DMS153 treated with DMSO at 0.1 percent for 48 hours (cell line): ENCODE results near the gene TRAPPC6A.

Experiments used
- DNase-seq: peaks from one replicate; lab custom pipeline; 2025; ENCODE audit not compliant: unreplicated experiment; lab: John Stamatoyannopoulos, UW

TRAPPC6A gene

GRCh38 chr19:45150180-45150579 lies 27.9 kb downstream of the TRAPPC6A start:
- DNase-seq: no peak

- DNase-seq: no peak
Observed at GRCh38 chr19:45149129-45149528, 28.9 kb downstream of the TRAPPC6A start.

- no peak for DNase-seq
Observed at GRCh38 chr19:45147835-45148676, 30.0 kb downstream of the TRAPPC6A start.

DNA sequence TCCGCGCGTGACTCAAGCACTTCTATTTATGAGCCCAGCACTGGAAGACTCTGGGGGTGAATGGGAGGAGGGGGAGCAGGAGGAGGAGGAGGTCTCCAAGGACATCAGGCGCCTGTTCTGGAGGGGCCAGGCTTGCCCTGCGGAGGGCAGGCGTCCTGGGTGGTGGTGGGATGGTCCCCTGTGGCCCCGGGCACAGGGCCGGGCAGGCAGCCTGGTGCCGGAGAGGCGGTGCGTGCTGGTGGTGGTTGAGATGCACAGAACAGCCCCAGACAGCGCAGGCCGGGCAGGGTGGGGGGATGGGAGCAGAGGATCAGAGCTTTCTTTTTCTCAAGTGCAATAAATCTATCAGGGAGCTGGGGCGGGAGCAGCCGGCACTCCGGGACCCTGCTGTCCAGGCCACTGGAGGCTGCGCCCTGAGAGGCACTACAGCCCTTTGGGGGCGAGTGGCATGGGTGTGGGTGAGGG lies 31.3 kb downstream of the TRAPPC6A start:
- no peak for DNase-seq

DNA sequence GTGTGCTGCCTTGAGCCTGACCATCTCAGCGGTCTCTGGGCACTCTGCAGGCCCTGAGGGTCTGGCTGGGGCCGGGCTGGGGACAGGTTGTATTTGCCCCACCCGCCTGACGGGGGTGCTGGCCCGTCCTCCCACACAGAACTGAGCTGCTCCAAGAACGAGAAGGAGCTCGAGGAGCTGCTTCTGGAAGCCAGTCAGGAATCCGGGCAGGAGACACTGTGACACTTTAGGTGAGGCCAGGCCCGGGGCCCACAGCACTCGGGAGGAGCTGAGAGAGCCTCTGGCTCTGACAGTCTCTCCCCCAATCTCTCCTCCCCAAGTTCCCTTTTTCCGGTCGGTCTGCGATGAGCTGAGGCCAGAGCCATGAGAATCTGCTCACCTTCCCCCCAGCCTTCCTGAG lies 31.8 kb downstream of the TRAPPC6A start:
- DNase-seq: no peak

- no peak for DNase-seq
Observed at GRCh38 chr19:45145270-45146189, 32.5 kb downstream of the TRAPPC6A start.

DNA sequence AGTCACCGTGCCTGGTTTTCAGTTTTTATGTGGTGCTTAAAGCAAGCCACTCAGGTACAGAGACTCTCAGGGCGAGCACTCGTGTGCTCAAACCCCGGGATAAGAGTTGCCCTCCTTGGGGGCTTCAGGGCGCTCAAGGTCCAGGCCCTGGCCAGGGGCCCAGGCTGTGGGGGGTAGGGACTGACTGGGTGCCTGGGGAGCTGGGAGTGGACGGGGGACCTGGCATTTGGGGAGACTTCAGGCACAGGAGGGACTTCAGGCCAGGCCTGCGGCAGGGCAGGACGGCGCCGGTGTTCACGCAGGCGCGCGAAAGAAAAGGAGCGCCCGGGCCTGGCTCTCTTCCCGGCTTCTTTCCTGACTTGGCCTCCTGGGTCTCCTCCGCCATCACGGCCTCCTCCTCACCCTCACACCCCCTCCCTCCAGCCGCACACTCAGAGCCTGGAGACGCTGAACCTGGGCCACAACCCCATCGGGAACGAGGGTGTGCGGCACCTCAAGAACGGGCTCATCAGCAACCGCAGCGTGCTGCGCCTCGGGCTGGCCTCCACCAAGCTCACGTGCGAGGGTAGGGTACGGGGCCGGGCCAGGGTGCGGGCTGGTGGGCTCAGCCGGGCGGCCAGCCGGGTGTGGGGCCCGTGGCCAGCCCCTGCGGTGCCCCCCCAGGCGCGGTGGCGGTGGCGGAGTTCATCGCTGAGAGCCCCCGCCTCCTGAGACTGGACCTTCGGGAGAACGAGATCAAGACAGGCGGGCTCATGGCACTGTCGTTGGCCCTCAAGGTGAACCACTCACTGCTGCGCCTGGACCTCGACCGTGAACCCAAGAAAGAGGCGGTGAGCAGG lies 33.4 kb downstream of the TRAPPC6A start:
- no peak for DNase-seq

- no peak for DNase-seq
Observed at GRCh38 chr19:45142726-45143110, 35.3 kb downstream of the TRAPPC6A start.

DNA sequence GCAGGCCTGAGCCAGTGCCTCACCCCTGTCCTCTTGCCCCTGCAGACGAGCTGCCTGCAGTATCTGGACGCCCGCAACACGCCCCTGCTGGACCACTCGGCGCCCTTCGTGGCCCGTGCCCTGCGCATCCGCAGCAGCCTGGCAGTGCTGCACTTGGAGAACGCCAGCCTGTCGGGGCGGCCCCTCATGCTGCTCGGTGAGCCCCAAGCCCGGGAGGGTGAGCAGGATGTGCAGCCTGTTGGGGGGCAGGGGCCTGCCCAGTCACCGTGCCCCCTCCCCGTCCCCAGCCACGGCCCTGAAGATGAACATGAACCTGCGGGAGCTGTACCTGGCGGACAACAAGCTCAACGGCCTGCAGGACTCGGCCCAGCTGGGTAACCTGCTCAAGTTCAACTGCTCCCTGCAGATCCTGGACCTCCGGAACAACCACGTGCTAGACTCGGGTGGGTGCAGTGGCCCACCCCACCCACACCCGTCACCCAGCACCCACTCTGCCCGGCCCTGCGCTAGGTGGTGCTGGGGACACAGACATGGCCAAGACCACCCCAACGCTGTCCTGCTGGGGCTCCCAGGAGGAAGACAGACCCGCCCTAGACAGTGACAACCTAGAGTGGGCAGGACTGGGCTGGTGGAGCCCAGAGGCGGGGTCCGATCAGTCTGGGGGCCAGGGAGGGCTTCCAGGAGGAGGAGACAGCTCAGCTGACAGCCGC lies 35.9 kb downstream of the TRAPPC6A start:
- DNase-seq: no peak

DNA sequence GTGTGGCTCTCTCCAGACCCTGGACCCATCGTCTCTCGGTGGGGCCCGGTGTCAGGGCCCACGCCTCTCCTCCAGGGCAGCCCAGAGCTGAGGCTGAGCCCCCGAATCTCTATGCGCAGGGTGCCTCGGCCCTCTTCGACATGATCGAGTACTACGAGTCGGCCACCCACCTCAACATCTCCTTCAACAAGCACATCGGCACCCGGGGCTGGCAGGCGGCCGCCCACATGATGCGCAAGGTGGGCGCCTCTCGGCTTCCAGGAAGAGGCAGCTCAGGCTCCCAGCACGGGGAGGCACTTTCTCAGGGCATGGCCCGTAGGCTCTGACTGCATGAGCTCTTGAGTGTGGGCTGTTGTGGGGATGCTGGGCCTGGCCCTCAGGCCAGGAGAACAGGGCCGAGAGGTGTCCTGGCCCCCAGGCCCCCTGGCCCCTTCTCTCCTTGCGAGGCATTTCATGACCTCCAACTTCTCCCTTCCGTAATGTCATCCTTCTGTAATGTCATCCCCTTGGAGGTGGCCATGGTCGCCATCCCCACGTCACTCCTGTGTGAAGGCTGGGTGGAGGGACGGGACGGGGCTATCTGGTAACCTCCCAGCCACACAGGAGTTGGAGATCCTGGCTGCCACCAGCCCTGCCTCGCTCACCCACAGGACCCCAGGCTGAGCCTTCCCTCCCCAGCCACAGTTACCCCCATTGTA lies 36.7 kb downstream of the TRAPPC6A start:
- no peak for DNase-seq

DNA sequence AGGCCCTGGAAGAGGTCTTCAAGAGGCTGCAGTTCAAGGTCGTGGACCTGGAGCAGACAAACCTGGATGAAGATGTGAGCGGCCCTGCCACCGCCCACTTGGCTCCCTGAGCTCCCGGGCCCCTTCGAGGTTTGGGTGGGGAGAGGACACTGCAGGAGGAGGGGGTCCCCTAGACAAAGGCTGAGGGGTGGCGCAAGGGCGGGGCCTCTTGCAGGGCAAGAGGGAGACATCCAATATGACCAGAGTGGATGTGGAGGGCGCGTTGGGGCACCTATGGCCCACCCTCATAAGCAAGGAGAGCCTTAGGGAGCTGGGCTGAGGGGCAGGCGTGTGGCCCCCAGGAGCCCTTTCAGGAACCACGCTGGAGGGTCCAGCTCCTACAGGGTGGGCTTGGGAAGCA lies 37.5 kb downstream of the TRAPPC6A start:
- no peak for DNase-seq

- no peak for DNase-seq
Observed at GRCh38 chr19:45140144-45140503, 37.9 kb downstream of the TRAPPC6A start.

DNA sequence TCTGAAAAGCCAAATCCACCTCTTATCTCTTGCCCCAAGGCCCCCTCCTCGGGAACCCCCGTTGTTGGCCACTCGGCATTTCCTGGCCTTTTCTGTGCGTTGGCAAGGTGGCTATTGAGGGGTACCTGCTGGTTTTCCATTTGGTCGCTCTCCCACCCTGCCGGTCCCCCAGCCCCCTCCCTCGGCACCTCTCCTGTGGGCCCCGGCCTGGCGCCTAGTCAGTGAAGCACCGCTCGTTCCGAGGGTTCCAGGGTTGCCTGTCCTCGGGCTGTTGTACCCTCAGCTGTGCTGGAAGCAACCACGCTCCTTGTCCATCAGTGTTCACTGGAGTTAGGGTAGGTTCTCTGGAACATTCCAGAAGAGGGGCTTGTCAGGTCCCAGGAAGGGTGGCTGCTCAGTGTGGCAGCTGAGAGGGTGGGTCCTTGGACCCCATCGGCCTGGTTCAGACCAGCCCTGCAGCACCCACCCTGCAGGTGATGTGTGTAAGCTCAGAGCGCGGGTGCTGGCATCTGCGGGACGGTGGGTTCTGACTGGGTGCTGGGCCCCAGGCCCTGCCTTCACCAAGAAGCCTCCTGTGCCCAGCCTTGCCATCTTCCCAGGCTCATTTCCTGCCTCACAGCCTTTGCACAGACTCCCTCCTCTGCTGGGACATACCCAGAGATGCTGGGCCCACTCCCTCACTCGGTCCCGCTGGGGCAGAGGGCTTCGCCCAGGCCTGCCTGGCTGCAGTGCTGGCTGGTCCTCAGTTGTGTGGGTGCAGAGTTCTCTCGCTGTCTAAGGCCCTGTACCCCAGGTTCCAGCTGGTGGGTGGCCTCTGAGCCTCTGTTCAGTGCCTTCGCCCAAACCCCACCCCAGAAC lies 38.5 kb downstream of the TRAPPC6A start:
- no peak for DNase-seq

DNA sequence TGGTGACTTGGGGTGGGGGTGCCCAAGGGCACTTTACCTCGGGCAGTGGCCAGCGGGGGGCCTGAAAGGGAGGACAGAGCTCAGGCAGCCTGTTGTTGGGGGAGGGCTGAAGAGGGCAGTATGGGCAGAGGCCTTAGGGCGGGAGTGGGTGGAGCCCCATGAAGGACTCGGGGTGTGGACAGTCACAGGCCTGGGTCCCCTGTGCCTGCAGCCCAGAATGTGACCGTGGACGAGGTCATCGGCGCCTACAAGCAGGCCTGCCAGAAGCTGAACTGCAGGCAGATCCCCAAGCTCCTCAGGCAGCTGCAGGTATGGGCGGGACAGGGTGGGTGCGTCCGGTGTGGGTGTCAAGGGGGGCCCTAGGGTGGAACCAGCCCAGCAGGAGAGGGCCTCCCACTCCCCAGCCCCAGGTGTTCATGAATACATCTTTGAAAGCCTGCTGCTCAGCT lies 39.7 kb downstream of the TRAPPC6A start:
- DNase-seq: no peak

DNA sequence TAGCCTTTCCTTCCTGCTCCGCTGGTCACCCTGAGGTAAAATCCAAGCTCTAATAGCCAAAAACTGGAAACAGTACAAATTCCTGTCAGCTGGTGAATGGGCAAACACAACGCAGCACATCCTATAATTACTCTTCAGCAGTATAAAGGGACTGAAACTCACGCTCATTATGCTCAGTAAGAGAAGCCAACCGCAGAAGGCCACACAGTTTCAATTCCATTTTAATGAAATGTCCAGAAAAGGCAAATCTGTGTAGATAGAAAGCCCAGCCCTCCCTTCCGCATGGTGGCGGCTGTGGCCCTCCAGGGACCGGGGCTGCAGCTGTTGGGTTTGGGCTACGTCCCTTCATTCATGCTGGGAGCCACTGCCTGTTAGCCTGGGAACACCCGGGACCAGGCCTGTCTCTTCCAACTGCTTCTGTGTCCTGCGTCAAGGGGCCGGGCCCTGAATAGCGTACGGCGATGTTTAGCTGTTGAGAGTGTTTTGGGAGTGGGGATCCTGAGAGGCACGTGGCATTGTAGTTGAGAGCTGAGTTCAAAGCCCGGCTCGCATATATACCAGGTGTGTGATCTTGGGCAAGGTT lies 40.8 kb downstream of the TRAPPC6A start:
- DNase-seq: no peak

DNA sequence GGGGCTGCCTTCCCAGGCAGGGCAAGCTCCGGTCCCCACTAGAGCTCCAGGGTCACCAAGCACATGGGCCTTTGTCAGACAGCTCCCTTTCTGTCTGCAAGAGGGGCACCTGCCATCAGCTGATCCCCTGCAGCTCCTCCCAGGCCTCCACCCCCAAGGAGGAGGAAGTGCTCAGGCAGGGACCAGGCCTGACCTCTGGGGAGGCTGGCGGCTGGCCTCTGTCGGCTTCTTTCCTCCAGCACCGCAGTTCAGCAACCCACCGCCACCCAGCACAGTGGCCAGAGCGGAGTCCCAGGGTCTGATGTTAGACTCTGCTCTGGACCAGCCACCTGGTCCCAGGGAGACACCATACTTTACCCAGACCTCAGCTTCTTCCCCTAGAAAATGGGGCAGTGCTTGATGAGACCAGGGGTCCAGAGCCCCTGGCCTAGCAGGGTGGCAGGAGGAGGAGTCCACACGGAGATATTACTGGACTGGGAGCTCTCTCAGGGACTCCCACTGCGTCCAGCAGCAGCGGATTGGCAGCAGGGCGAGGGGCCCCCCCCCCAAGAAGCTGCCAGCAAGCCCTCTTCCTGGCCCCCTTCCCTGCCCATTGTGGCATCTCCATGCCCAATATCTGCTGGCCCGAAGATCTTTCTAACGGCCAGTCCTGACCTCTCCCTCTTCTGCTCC lies 41.4 kb downstream of the TRAPPC6A start:
- DNase-seq: no peak

- DNase-seq: no peak
Observed at GRCh38 chr19:45135176-45135885, 42.7 kb downstream of the TRAPPC6A start.
